ENCODE data around the gene SLC25A11.
A peak's percentile ranks its signal among the peaks of the same experiment; 100 is the strongest.

The SLC25A11 gene

GRCh38 chr17:4939796-4940554, at the start of gene SLC25A11, which contains the start of gene RNF167:
SLC25A11 (minus strand) TSS chr17:4940046; CDS start chr17:4939910, 136 bp downstream.
RNF167 (plus strand) TSS chr17:4940268; CDS start chr17:4940910, 642 bp downstream.
- DNase-seq, result peak; percentile 95

GRCh38 chr17:4987767-4988567, 48.1 kb upstream of the SLC25A11 start:
- DNase-seq, result no peak

GRCh38 chr17:4986951-4987766, 47.3 kb upstream of the SLC25A11 start, which contains the start of gene CAMTA2:
CAMTA2 (minus strand) TSS chr17:4987675; CDS start chr17:4986222, 1,453 bp downstream.
- DNase-seq, result peak; percentile 95

GRCh38 chr17:4986403-4986802, 46.6 kb upstream of the SLC25A11 start:
- DNase-seq, result no peak

GRCh38 chr17:4982305-4982704, 42.5 kb upstream of the SLC25A11 start:
- no peak for DNase-seq

- no peak for DNase-seq
Observed at GRCh38 chr17:4980644-4981216, 40.9 kb upstream of the SLC25A11 start.

- DNase-seq, result no peak
Observed at GRCh38 chr17:4978726-4979125, 38.9 kb upstream of the SLC25A11 start.

- DNase-seq, result no peak
Observed at GRCh38 chr17:4974115-4974670, 34.3 kb upstream of the SLC25A11 start.

- no peak for DNase-seq
Observed at GRCh38 chr17:4973256-4974114, 33.6 kb upstream of the SLC25A11 start.

- DNase-seq, result no peak
Observed at GRCh38 chr17:4972752-4973151, 32.9 kb upstream of the SLC25A11 start.

- no peak for DNase-seq
Observed at GRCh38 chr17:4972322-4972721, 32.5 kb upstream of the SLC25A11 start.

- no peak for DNase-seq
Observed at GRCh38 chr17:4971826-4972225, 32.0 kb upstream of the SLC25A11 start.

- no peak for DNase-seq
Observed at GRCh38 chr17:4970273-4970672, 30.4 kb upstream of the SLC25A11 start.

- peak; percentile 76 for DNase-seq
Observed at GRCh38 chr17:4969551-4970173, 29.8 kb upstream of the SLC25A11 start.

GRCh38 chr17:4969047-4969550, 29.3 kb upstream of the SLC25A11 start:
- peak; percentile 84 for DNase-seq

GRCh38 chr17:4968486-4969046, 28.7 kb upstream of the SLC25A11 start:
- DNase-seq, result peak; percentile 79

GRCh38 chr17:4967539-4968485, 28.0 kb upstream of the SLC25A11 start, which contains the start of gene SPAG7:
SPAG7 (minus strand) TSS chr17:4967817; CDS start chr17:4967804, 13 bp downstream.
- peak; percentile 96 for DNase-seq

- DNase-seq, result peak; percentile 92
Observed at GRCh38 chr17:4966844-4967538, 27.1 kb upstream of the SLC25A11 start.
